Activated naive CD4-positive, alpha-beta T cell treated with anti-CD3 and anti-CD28 coated beads, Interleukin-2, amount 10 ng/mL, durations not matched to agents 7 days and 5 days (primary cell): Measurements from ENCODE around the gene TMEM52B.
"Not testable (repeated sequence)": the region's sequence is repeated elsewhere in the genome, so short reads cannot be mapped to it uniquely, and the experiment has no call there.

Experiments used
- CTCF ChIA-PET: fragments of 350-600 bp; sonication (Branson Sonifier 250); formaldehyde crosslinking; loops from one replicate; lab custom pipeline; 2021; ENCODE audit warnings: antibody characterized with exemption; lab: Charles Lee
- DNase-seq: peaks from one replicate; pipeline ENCODE4 v3.0.0-alpha.2; 2020
- H3K27ac Mint-ChIP-seq: one replicate; pipeline ENCODE4 v1.8.0; 2021; ENCODE audit warnings: mild to moderate bottlenecking, moderate library complexity, mixed read lengths
- H3K27me3 Mint-ChIP-seq: one replicate; pipeline ENCODE4 v1.8.0; 2021; ENCODE audit warnings: mild to moderate bottlenecking, mixed read lengths
- H3K36me3 Mint-ChIP-seq: one replicate; pipeline ENCODE4 v1.8.0; 2021; ENCODE audit warnings: mixed read lengths
- H3K4me1 Mint-ChIP-seq: one replicate; pipeline ENCODE4 v1.8.0; 2021; ENCODE audit warnings: mixed read lengths
- H3K4me3 Mint-ChIP-seq: one replicate; pipeline ENCODE4 v1.8.0; 2021; ENCODE audit warnings: mild to moderate bottlenecking, moderate library complexity, mixed read lengths
- H3K9me3 Mint-ChIP-seq: one replicate; pipeline ENCODE4 v1.8.0; 2021; ENCODE audit warnings: mixed read lengths

TMEM52B gene

GRCh38 chr12:10210225-10210624, 31.4 kb downstream of the TMEM52B start:
- no peak for DNase-seq
- Mint-ChIP-seq H3K4me1 (peaks cover 27% of the 10 kb centered on the region), H3K27ac (no peak overlapping the region), H3K4me3 (no peak overlapping the region), H3K27me3 (peaks cover 29% of the 10 kb centered on the region), H3K9me3 (no peaks in the 10 kb centered on the region), H3K36me3 (no peaks in the 10 kb centered on the region)
- CTCF ChIA-PET = no interaction called here

DNA sequence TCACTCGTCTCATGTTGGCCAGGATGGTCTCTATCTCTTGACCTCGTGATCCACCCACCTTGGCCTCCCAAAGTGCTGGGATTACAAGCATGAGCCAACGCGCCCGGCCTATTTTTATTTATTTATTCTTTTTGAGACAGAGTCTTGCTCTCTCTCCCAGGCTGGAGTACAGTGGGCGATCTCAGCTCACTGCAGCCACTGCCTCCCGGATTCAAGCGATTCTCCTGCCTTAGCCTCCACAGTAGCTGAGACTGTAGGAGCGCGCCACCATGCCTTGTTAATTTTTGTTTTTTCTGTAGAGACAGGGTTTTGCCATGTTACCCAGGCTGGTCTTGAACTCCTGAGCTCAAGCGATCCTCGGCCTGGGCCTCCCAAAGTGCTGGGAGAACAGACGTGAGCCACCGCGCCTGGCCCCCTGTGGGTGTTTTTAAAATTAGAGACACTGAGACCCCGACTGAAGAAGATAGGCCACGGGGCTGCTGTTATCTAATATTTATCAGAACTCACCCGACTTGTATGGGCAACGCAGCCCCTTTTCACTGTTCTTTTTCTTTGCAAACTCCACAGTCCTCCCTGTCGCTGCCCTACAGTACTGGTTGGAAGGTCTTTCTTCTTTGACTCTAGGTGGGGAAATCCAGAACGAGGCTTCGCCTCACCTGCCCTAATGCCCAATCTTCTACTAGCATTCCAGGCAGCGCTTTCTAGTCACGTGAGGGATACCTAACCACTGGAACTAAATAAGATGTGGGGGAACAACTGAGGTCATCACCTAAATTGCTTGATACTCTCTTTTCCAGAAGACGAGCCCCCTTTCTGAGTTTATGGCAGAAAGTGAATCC, 32.5 kb downstream of the TMEM52B start:
- Mint-ChIP-seq H3K4me3 (no peak overlapping the region), H3K27me3 (peaks cover 29% of the 10 kb centered on the region), H3K27ac (no peak overlapping the region), H3K4me1 (peaks cover 37% of the 10 kb centered on the region), H3K9me3 (no peaks in the 10 kb centered on the region), H3K36me3 (no peaks in the 10 kb centered on the region)
- CTCF ChIA-PET = no interaction called here
- DNase-seq = no peak

GRCh38 chr12:10211940-10212738, 33.3 kb downstream of the TMEM52B start:
- H3K27me3 Mint-ChIP-seq = peaks cover 24% of the 10 kb centered on the region
- H3K4me3 Mint-ChIP-seq = peak overlapping the region; percentile 95
- peak overlapping the region; percentile 93 for H3K27ac Mint-ChIP-seq
- no peaks in the 10 kb centered on the region for H3K9me3 Mint-ChIP-seq
- CTCF ChIA-PET = no interaction called here
- H3K36me3 Mint-ChIP-seq = no peaks in the 10 kb centered on the region
- H3K4me1 Mint-ChIP-seq = peaks cover 37% of the 10 kb centered on the region
- peak; percentile 90 for DNase-seq

DNA sequence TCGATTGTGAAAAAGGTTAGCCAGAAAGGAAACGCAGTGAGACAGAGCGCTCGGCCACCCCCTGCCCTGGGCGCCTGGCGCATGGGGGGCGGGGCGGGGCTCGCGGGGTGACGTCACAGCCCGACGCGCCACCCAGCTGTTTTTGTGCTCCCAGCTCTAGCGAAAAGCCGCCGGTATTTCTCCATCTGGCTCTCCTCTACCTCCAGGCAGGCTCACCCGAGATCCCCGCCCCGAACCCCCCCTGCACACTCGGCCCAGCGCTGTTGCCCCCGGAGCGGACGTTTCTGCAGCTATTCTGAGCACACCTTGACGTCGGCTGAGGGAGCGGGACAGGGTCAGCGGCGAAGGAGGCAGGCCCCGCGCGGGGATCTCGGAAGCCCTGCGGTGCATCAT, 33.9 kb downstream of the TMEM52B start, which contains the start of gene GABARAPL1:
TSS of gene GABARAPL1 (plus strand) at position 139 of the 393 bp plus-strand sequence. CDS start at position 392, 253 bp downstream.
- H3K9me3 Mint-ChIP-seq = no peaks in the 10 kb centered on the region
- CTCF ChIA-PET = no interaction called here
- peaks cover 37% of the 10 kb centered on the region for H3K4me1 Mint-ChIP-seq
- peak within 1 kb of the TSS; percentile 95 for H3K4me3 Mint-ChIP-seq
- peak within 1 kb of the TSS; percentile 93 for H3K27ac Mint-ChIP-seq
- H3K27me3 Mint-ChIP-seq = peaks cover 20% of the 10 kb centered on the region
- peak; percentile 81 for DNase-seq
- no peaks in the 10 kb centered on the region for H3K36me3 Mint-ChIP-seq

DNA sequence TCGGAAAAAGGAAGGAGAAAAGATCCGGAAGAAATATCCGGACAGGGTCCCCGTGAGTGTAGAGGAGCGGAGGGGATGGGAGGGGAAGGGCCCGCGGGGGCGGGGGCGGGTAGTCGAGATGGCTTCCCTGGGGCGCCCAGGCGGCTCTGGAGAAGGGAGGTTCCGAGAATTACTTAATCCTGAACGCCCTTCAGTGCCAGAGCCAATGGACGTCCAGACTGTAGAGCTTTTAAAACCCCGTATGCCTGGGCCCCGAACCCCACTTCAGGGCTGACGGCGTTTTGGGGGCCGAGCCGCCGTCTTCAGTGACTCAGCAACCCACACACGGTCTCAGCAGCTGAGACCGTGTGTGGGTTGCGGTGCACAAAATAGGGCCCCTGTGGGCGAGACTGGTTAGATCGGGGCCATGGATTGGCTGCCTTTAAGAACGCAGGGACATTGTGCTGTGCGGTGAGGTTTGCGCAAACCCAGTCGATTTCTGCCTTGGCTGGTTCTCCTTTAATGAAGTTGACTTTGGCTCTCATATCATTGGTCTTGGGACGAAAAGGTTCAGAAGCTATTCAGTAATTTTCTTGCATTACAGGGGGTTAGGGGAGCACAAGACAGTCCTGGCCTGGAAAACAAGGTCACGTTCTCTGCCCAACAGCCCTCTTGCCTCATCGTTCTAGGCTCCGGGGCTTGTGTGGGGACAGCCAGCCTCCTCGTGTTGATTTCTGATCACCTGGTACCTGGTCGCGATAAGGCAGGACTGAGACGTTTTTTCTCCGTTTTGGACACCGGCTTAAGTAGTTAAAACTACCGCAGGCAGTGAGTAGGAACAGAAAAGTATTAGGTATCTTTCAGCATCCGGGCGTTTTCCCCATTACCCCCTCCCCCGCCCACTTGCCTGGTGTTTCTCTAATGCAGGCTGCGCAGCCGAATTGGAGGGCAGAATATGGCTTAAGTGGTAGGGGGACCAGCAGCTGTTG, 34.6 kb downstream of the TMEM52B start:
- H3K4me3 Mint-ChIP-seq = peak overlapping the region; percentile 95
- peak overlapping the region; percentile 93 for H3K27ac Mint-ChIP-seq
- peaks cover 15% of the 10 kb centered on the region for H3K27me3 Mint-ChIP-seq
- CTCF ChIA-PET = no interaction called here
- H3K9me3 Mint-ChIP-seq = no peaks in the 10 kb centered on the region
- peaks cover 37% of the 10 kb centered on the region for H3K4me1 Mint-ChIP-seq
- peak; percentile 72 for DNase-seq
- H3K36me3 Mint-ChIP-seq = no peaks in the 10 kb centered on the region

- Mint-ChIP-seq H3K36me3 (no peaks in the 10 kb centered on the region), H3K4me1 (peaks cover 37% of the 10 kb centered on the region), H3K4me3 (peak overlapping the region; percentile 95), H3K9me3 (no peaks in the 10 kb centered on the region), H3K27me3 (peaks cover 15% of the 10 kb centered on the region), H3K27ac (peak overlapping the region; percentile 93)
- DNase-seq = no peak
- CTCF ChIA-PET = no interaction called here
Observed at GRCh38 chr12:10214136-10214894, 35.5 kb downstream of the TMEM52B start.

GRCh38 chr12:10214895-10215267, 36.0 kb downstream of the TMEM52B start:
- no peak overlapping the region for H3K27ac Mint-ChIP-seq
- H3K27me3 Mint-ChIP-seq = peaks cover 15% of the 10 kb centered on the region
- peaks cover 37% of the 10 kb centered on the region for H3K4me1 Mint-ChIP-seq
- H3K4me3 Mint-ChIP-seq = peak overlapping the region; percentile 45
- CTCF ChIA-PET = no interaction called here
- no peaks in the 10 kb centered on the region for H3K36me3 Mint-ChIP-seq
- H3K9me3 Mint-ChIP-seq = no peaks in the 10 kb centered on the region
- no peak for DNase-seq

DNA sequence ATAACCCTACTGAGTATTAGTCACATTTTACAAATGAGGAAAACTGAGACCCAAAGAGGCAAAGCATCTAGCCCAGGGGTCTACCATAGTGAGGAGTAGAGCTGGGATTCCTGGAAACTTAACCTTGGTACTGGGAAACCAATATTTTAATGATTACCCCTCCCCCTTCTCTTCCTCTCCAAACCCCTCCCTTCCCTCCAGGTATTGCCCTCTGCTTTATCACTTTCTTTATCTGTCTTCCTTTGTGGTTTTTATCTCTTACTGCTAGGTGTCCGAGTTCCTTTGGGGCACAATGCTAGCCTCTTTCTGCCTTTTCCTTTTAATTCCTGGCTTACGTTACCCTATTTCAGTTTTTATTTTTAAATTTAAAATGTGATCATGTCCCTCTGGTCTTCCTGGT, 36.6 kb downstream of the TMEM52B start:
- no peak for DNase-seq
- Mint-ChIP-seq H3K36me3 (peaks cover 2% of the 10 kb centered on the region), H3K4me3 (peak overlapping the region; percentile 15), H3K27ac (no peak overlapping the region), H3K4me1 (peaks cover 37% of the 10 kb centered on the region), H3K9me3 (no peaks in the 10 kb centered on the region), H3K27me3 (peaks cover 11% of the 10 kb centered on the region)
- CTCF ChIA-PET = no interaction called here

- DNase-seq, H3K9me3 Mint-ChIP-seq, H3K4me3 Mint-ChIP-seq, CTCF ChIA-PET, H3K27ac Mint-ChIP-seq, H3K36me3 Mint-ChIP-seq: not testable (repeated sequence)
- H3K27me3 Mint-ChIP-seq = peaks cover 11% of the 10 kb centered on the region
- H3K4me1 Mint-ChIP-seq = peaks cover 37% of the 10 kb centered on the region
Observed at GRCh38 chr12:10215946-10216345, 37.1 kb downstream of the TMEM52B start.

DNA sequence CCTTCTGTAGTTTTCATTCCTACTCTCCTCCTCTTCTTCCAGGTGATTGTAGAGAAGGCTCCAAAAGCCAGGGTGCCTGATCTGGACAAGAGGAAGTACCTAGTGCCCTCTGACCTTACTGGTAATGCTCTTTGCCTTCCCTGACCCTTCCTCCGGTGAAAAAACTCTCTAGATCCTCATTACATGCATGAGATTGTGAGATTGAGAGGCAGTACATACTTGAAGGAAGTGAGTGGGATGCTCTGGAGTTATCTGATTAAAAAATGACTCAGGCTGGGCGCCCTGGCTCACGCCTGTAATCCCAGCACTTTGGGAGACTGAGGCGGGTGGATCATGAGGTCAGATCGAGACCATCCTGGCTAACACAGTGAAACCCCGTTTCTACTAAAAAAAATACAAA, 39.2 kb downstream of the TMEM52B start:
- Mint-ChIP-seq H3K27ac (no peak overlapping the region), H3K4me1 (peaks cover 29% of the 10 kb centered on the region), H3K27me3 (peaks cover 8% of the 10 kb centered on the region), H3K9me3 (no peaks in the 10 kb centered on the region), H3K36me3 (peaks cover 14% of the 10 kb centered on the region), H3K4me3 (no peak overlapping the region)
- no peak for DNase-seq
- CTCF ChIA-PET = no interaction called here

- DNase-seq = no peak
- no peak overlapping the region for H3K4me3 Mint-ChIP-seq
- H3K27ac Mint-ChIP-seq = no peak overlapping the region
- H3K9me3 Mint-ChIP-seq = no peaks in the 10 kb centered on the region
- peaks cover 16% of the 10 kb centered on the region for H3K4me1 Mint-ChIP-seq
- CTCF ChIA-PET = no interaction called here
- peaks cover 19% of the 10 kb centered on the region for H3K36me3 Mint-ChIP-seq
- no peaks in the 10 kb centered on the region for H3K27me3 Mint-ChIP-seq
Observed at GRCh38 chr12:10220398-10221077, 41.7 kb downstream of the TMEM52B start.

GRCh38 chr12:10221846-10222245, 43.0 kb downstream of the TMEM52B start:
- Mint-ChIP-seq H3K36me3 (peaks cover 23% of the 10 kb centered on the region), H3K27me3 (no peaks in the 10 kb centered on the region)
- CTCF ChIA-PET = no interaction called here

GRCh38 chr12:10223208-10223607, 44.4 kb downstream of the TMEM52B start:
- H3K36me3 Mint-ChIP-seq = peaks cover 23% of the 10 kb centered on the region
- H3K9me3 Mint-ChIP-seq = no peaks in the 10 kb centered on the region
- no peak overlapping the region for H3K4me3 Mint-ChIP-seq
- H3K27ac Mint-ChIP-seq = no peak overlapping the region
- peaks cover 14% of the 10 kb centered on the region for H3K4me1 Mint-ChIP-seq
- CTCF ChIA-PET = no interaction called here
- DNase-seq = no peak
- H3K27me3 Mint-ChIP-seq = no peaks in the 10 kb centered on the region

More at GRCh38 chr12:10221846-10222245, 43.0 kb downstream of the TMEM52B start:
- Mint-ChIP-seq H3K9me3 (no peaks in the 10 kb centered on the region), H3K4me1 (peaks cover 9% of the 10 kb centered on the region), H3K4me3 (no peak overlapping the region), H3K27ac (no peak overlapping the region)
- no peak for DNase-seq
